Measurements from ENCODE around the gene COL5A3. TPM values are rescaled to one million over a fixed set of nuclear protein-coding genes. Genes with fewer than 3 reads are reported as not detected.
"Not testable (repeated sequence)": the region's sequence is repeated elsewhere in the genome, so short reads cannot be mapped to it uniquely, and the experiment has no call there.

The COL5A3 gene
- total RNA-seq, 2 experiments from 2014 or later: 0.05 TPM; not detected in 1

GRCh38 chr19:9941231-9941630 lies 69.1 kb downstream of the COL5A3 start:
- Mint-ChIP-seq H3K27me3 (ENCODE audit: low read depth) (peaks cover 41% of the 10 kb centered on the region), H3K4me1 (ENCODE audit: low read depth) (peaks cover 9% of the 10 kb centered on the region), H3K4me3 (no peak overlapping the region), H3K9me3 (peaks cover 6% of the 10 kb centered on the region), H3K36me3 (ENCODE audit: low read depth) (no peaks in the 10 kb centered on the region), H3K27ac (no peak overlapping the region)
- intact Hi-C loops (cut with micrococcal nuclease): no loop called here
- CTCF ChIA-PET: no interaction called here
- no peak for DNase-seq

DNA sequence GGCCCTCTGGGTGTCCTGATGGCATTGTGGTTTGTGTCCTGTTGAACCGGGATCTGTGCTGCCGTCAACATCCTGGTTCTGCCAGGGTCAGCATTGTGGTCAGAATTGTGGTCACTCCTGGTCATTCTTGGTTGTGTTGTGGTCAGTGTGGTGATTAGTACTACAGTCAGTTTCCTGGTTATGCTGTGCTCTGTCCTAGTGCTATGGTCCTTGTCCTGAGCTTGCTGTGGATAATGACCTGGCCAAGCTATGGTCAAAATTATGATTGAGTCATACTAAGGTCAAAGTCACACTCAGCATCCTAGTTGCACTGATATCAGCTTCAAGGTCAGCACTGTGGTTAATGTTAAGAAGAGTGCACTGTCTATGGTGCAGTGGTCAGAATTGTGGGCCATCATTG lies 69.5 kb downstream of the COL5A3 start:
- H3K27me3 Mint-ChIP-seq (ENCODE audit: low read depth): peaks cover 43% of the 10 kb centered on the region
- no peaks in the 10 kb centered on the region for H3K36me3 Mint-ChIP-seq (ENCODE audit: low read depth)
- H3K4me1 Mint-ChIP-seq (ENCODE audit: low read depth): peaks cover 10% of the 10 kb centered on the region
- DNase-seq: no peak
- no peak overlapping the region for H3K4me3 Mint-ChIP-seq
- CTCF ChIA-PET: no interaction called here
- no peak overlapping the region for H3K27ac Mint-ChIP-seq
- peaks cover 6% of the 10 kb centered on the region for H3K9me3 Mint-ChIP-seq
- intact Hi-C loops (cut with micrococcal nuclease): no loop called here

GRCh38 chr19:9939301-9939913 lies 70.9 kb downstream of the COL5A3 start:
- no peak for DNase-seq
- CTCF ChIA-PET: interaction anchor here (0.6 to 0.9 kb wide), 3 partner anchors 19 to 89 kb away, joined by 3 to 8 read pairs (median 5); no protein-coding TSS in a partner anchor
- Mint-ChIP-seq H3K4me1 (ENCODE audit: low read depth) (peaks cover 20% of the 10 kb centered on the region), H3K27me3 (ENCODE audit: low read depth) (peaks cover 51% of the 10 kb centered on the region), H3K9me3 (peaks cover 6% of the 10 kb centered on the region), H3K27ac (no peak overlapping the region), H3K36me3 (ENCODE audit: low read depth) (no peaks in the 10 kb centered on the region), H3K4me3 (no peak overlapping the region)
- intact Hi-C loops (cut with micrococcal nuclease): no loop called here

- Mint-ChIP-seq H3K36me3 (ENCODE audit: low read depth) (no peaks in the 10 kb centered on the region), H3K4me1 (ENCODE audit: low read depth) (peaks cover 24% of the 10 kb centered on the region), H3K27me3 (ENCODE audit: low read depth) (peaks cover 60% of the 10 kb centered on the region), H3K9me3 (peaks cover 4% of the 10 kb centered on the region), H3K4me3 (peak overlapping the region; percentile 36), H3K27ac (no peak overlapping the region)
- DNase-seq: no peak
- CTCF ChIA-PET: interaction anchor here (0.6 kb wide), 1 partner anchor 90 kb away, joined by 3 read pairs; no protein-coding TSS in a partner anchor
- intact Hi-C loops (cut with micrococcal nuclease): no loop called here
Measured at GRCh38 chr19:9937001-9937411, 73.3 kb downstream of the COL5A3 start.

DNA sequence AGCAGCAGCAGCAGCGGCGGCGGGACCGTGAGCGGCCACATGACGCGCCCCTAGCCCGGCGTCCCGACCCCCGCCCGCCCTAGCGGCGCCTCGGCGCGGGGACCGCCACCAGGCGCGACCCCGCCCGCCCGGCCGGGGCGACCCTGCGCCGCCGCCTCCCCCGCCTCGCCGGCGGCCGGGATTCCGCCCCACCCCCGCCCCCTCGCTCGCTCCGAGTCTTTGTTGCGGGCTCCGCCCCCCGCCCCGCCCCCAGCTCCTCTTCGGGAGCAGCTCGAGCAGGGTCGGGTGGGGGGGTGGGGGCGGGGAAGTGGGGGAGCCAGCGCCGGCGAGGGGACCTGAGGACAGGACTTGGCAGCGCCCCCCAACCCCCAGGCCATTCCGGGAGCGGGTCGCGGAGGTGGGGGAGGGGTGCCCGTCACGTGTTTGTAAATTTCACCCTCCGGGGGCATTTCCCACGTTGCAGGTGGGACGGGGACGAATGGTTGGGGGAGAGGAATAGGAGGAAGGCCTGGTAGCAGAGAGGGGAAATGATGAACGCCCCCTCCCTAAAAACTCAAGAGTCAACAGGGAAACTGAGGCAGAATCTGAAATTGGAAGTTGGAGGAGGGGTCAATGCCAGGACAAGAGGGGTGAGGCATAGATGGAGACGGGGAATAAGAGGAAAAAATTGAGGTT lies 73.8 kb downstream of the COL5A3 start, which contains the start of gene OLFM2:
Gene OLFM2, minus strand, starts transcription at position 190 of the 675 bp plus-strand sequence. Its CDS starts 149 bp downstream, at position 41.
- intact Hi-C loops (cut with micrococcal nuclease): no loop called here
- no peak within 1 kb of the TSS for H3K27ac Mint-ChIP-seq
- peak within 1 kb of the TSS; percentile 49 for H3K4me3 Mint-ChIP-seq
- H3K27me3 Mint-ChIP-seq (ENCODE audit: low read depth): peaks cover 60% of the 10 kb centered on the region
- H3K36me3 Mint-ChIP-seq (ENCODE audit: low read depth): no peaks in the 10 kb centered on the region
- DNase-seq: no peak
- CTCF ChIA-PET: interaction anchor here (0.6 kb wide), 1 partner anchor 81 kb away, joined by 3 read pairs; no protein-coding TSS in a partner anchor
- H3K4me1 Mint-ChIP-seq (ENCODE audit: low read depth): peaks cover 24% of the 10 kb centered on the region
- H3K9me3 Mint-ChIP-seq: no peaks in the 10 kb centered on the region

DNA sequence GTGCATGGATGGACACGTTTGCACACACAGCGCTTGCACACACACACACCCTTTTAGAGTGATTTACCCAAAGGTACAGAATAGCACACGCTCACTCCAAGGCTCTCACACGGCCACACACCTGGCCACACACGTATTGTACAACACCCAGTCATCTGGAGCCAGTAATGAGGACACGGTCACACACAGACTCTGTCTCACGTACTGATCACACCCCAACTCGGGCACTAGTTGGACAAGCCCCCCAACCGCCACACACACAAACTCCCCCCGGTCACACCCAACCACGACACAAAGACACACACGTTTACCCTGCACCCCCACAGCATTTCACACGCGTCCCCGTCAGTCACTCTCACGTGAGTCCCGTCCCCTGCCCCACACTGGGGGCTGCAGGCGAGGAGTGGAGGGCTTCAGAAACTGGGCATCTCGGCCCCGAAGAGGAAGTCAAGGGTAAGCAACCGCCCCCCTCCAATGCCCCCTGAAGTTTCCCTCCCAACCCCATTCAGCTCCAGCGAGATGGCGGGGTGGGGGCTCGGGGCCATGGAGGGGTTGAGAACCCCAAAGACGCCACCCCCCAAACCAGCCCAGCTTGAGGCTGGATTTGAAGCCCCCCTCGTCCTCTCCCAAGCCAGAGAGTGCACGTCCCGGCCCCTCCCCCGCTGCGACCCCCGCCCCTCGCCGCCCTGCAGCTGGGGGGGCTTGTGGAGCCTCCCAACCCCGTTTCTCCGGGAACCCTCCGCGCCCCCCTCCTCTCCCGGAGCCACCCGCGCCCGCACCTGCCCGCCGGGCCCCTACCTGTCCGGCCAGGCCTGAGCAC lies 74.6 kb downstream of the COL5A3 start:
- Mint-ChIP-seq H3K9me3 (no peaks in the 10 kb centered on the region), H3K27ac (no peak overlapping the region), H3K4me3 (peak overlapping the region; percentile 49), H3K36me3 (ENCODE audit: low read depth) (no peaks in the 10 kb centered on the region), H3K27me3 (ENCODE audit: low read depth) (peaks cover 60% of the 10 kb centered on the region), H3K4me1 (ENCODE audit: low read depth) (peaks cover 27% of the 10 kb centered on the region)
- CTCF ChIA-PET: interaction anchor here (0.6 to 0.9 kb wide), 4 partner anchors 64 to 92 kb away, joined by 3 to 5 read pairs (median 4); no protein-coding TSS in a partner anchor
- intact Hi-C loops (cut with micrococcal nuclease): loop anchor here (2.0 kb wide), 1 partner anchor 455 kb away; no protein-coding TSS in a partner anchor
- DNase-seq: no peak

DNA sequence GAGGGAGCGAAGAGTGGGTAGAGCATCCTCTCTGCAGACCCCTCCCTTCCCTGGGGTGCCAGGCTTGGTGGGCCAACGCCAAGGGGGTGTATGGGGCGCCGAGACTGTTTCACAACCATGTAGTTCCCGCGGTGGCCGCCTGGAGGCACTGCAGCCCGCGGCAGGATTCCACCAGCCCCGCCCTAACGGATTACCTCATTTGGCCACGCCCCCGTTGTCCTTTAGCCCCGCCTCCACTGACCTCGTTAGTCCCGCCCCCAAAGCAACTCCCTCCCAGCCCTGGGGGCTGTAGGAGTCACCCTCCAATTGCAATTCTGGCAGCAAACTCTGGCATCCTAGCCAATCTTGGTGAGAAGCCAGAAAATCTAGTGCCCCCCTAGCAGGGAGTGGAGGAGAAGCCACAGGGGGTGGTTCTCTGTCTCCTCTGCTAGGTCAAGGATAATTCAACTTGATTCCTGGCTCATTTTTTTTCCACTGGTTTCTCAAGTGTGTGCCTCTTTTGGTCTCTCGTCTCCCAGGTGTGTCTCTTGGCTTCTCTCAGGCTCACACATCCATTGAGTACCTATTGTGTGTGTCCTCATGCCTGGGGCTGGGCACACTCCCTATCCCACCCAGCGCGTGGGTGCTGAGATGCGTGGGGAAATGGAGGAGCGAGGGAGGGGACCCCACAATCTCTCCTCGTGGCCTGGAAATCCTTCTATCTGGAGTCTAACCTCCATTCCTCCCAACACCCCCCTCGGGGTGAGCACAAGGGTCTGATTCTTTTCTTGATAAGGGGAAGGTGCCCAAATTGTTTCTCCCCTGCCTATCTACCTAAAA lies 76.0 kb downstream of the COL5A3 start:
- Mint-ChIP-seq H3K4me3 (no peak overlapping the region), H3K4me1 (ENCODE audit: low read depth) (peaks cover 28% of the 10 kb centered on the region), H3K27me3 (ENCODE audit: low read depth) (peaks cover 56% of the 10 kb centered on the region), H3K9me3 (no peaks in the 10 kb centered on the region), H3K36me3 (ENCODE audit: low read depth) (no peaks in the 10 kb centered on the region), H3K27ac (no peak overlapping the region)
- peak; percentile 91 for DNase-seq
- intact Hi-C loops (cut with micrococcal nuclease): loop anchor here (1.0 to 5.0 kb wide), 5 partner anchors 66 to 456 kb away; partner anchors contain the start of gene P2RY11
- CTCF ChIA-PET: interaction anchor here (0.8 to 0.9 kb wide), 3 partner anchors 65 to 93 kb away, joined by 3 to 5 read pairs (median 4); no protein-coding TSS in a partner anchor

- DNase-seq: no peak
- Mint-ChIP-seq H3K4me1 (ENCODE audit: low read depth) (peaks cover 28% of the 10 kb centered on the region), H3K4me3 (no peak overlapping the region), H3K27me3 (ENCODE audit: low read depth) (peaks cover 50% of the 10 kb centered on the region), H3K9me3 (no peaks in the 10 kb centered on the region), H3K36me3 (ENCODE audit: low read depth) (no peaks in the 10 kb centered on the region), H3K27ac (no peak overlapping the region)
- CTCF ChIA-PET: interaction anchor here (0.6 to 5.1 kb wide), 12 partner anchors 13 to 503 kb away, joined by 3 to 62 read pairs (median 4); partner anchors contain the start of gene ICAM1
- intact Hi-C loops (cut with micrococcal nuclease): loop anchor here (5.0 kb wide), 1 partner anchor 179 kb away; the partner anchor contains the start of gene P2RY11
Measured at GRCh38 chr19:9932835-9933234, 77.5 kb downstream of the COL5A3 start.

DNA sequence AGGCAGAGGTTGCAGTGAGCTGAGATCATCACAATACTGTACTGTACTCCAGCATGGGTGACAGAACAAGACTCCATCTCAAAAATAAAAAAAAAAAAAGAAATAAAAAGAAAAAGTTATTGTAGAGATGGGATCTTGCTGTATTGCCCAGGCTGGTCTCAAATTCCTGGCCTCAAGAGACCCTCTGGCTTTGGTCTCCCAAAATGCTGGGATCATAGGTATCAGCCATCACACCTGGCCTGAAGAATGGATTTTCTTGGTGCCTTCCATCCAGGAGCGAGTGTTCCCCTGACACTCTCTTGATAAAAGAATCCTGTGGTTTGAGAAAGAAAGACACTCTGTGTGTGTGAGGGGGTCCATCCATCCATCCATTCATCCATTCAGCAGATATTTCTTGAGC lies 78.7 kb downstream of the COL5A3 start:
- Mint-ChIP-seq H3K27me3 (ENCODE audit: low read depth) (peaks cover 38% of the 10 kb centered on the region), H3K36me3 (ENCODE audit: low read depth) (no peaks in the 10 kb centered on the region), H3K9me3 (no peaks in the 10 kb centered on the region), H3K4me3 (no peak overlapping the region), H3K27ac (no peak overlapping the region), H3K4me1 (ENCODE audit: low read depth) (peaks cover 22% of the 10 kb centered on the region)
- CTCF ChIA-PET: interaction anchor here (0.6 to 5.1 kb wide), 17 partner anchors 9 to 348 kb away, joined by 3 to 62 read pairs (median 4); no protein-coding TSS in a partner anchor
- DNase-seq: no peak
- intact Hi-C loops (cut with micrococcal nuclease): loop anchor here (5.0 kb wide), 1 partner anchor 181 kb away; the partner anchor contains the start of gene P2RY11

DNA sequence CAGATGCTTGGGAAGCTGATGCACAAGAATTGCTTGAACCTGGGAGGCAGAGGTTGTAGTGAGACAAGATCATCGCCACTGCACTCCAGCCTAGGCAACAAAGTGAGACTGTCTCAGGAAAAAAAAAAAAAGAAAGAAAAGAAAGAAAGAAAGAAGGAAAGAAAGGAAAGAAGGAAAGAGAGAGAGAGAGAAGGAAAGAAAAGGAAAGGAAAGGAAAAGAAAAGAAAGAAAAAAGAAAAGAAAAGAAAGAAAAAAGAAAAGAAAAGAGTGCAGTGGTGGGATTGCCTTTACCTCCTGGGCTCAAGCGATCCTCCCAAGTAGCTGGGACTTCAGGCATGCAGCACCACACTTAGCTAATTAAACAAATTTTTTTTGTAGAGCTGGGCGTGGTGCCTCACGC lies 86.9 kb downstream of the COL5A3 start:
- no peak for DNase-seq
- Mint-ChIP-seq H3K9me3 (no peaks in the 10 kb centered on the region), H3K4me3 (no peak overlapping the region), H3K36me3 (ENCODE audit: low read depth) (no peaks in the 10 kb centered on the region), H3K27ac (no peak overlapping the region), H3K27me3 (ENCODE audit: low read depth) (peaks cover 4% of the 10 kb centered on the region), H3K4me1 (ENCODE audit: low read depth) (no peaks in the 10 kb centered on the region)
- CTCF ChIA-PET: interaction anchor here (0.7 kb wide), 1 partner anchor 26 kb away, joined by 4 read pairs; no protein-coding TSS in a partner anchor
- intact Hi-C loops (cut with micrococcal nuclease): no loop called here

- CTCF ChIA-PET: interaction anchor here (0.7 to 1.5 kb wide), 2 partner anchors 9 to 27 kb away, joined by 4 to 6 read pairs; no protein-coding TSS in a partner anchor
- H3K9me3 Mint-ChIP-seq; H3K4me1 Mint-ChIP-seq (ENCODE audit: low read depth); H3K27me3 Mint-ChIP-seq (ENCODE audit: low read depth); H3K27ac Mint-ChIP-seq; DNase-seq; intact Hi-C loops (cut with micrococcal nuclease); H3K36me3 Mint-ChIP-seq (ENCODE audit: low read depth); H3K4me3 Mint-ChIP-seq: not testable (repeated sequence)
Measured at GRCh38 chr19:9922782-9923379, 87.4 kb downstream of the COL5A3 start.

Measured in activated naive CD4-positive, alpha-beta T cell treated with anti-CD3 and anti-CD28 coated beads for 36 hours (primary cell).